ENCODE data around the gene FOS.

The FOS gene

GRCh38 chr14:75252254-75252837 lies 26.3 kb upstream of the FOS start:
- DNase-seq, result no peak

- DNase-seq, result no peak
Observed at GRCh38 chr14:75254381-75254822, 24.2 kb upstream of the FOS start.

- no peak for DNase-seq
Observed at GRCh38 chr14:75254901-75255584, 23.6 kb upstream of the FOS start.

GRCh38 chr14:75258079-75258802 lies 20.4 kb upstream of the FOS start:
- DNase-seq, result no peak

- DNase-seq, result peak; percentile 100
Observed at GRCh38 chr14:75258803-75259509, 19.7 kb upstream of the FOS start.

GRCh38 chr14:75259510-75259855 lies 19.1 kb upstream of the FOS start:
- no peak for DNase-seq

- no peak for DNase-seq
Observed at GRCh38 chr14:75260025-75260763, 18.4 kb upstream of the FOS start.

- no peak for DNase-seq
Observed at GRCh38 chr14:75261820-75262219, 16.8 kb upstream of the FOS start.

GRCh38 chr14:75262641-75263040 lies 16.0 kb upstream of the FOS start:
- DNase-seq, result no peak

- no peak for DNase-seq
Observed at GRCh38 chr14:75264036-75264435, 14.6 kb upstream of the FOS start.

GRCh38 chr14:75267141-75267721 lies 11.4 kb upstream of the FOS start:
- no peak for DNase-seq

- DNase-seq, result peak; percentile 33
Observed at GRCh38 chr14:75268633-75269550, 9.7 kb upstream of the FOS start.

- no peak for DNase-seq
Observed at GRCh38 chr14:75271514-75271913, 7.1 kb upstream of the FOS start.

GRCh38 chr14:75273272-75274049 lies 5.2 kb upstream of the FOS start:
- no peak for DNase-seq

GRCh38 chr14:75274050-75274898 lies 4.4 kb upstream of the FOS start:
- no peak for DNase-seq

GRCh38 chr14:75274899-75275569 lies 3.6 kb upstream of the FOS start:
- DNase-seq, result no peak

GRCh38 chr14:75275598-75275997 lies 3.0 kb upstream of the FOS start:
- DNase-seq, result no peak

GRCh38 chr14:75277008-75277814 lies 1.4 kb upstream of the FOS start:
- peak; percentile 71 for DNase-seq
